ENCODE data around the gene MATCAP1. TPM values are rescaled to one million over a fixed set of nuclear protein-coding genes. Genes with fewer than 3 reads are reported as not detected.

The MATCAP1 gene
- total RNA-seq, 2 donors from 2014 or later = 21.9 to 30.8 TPM

DNA sequence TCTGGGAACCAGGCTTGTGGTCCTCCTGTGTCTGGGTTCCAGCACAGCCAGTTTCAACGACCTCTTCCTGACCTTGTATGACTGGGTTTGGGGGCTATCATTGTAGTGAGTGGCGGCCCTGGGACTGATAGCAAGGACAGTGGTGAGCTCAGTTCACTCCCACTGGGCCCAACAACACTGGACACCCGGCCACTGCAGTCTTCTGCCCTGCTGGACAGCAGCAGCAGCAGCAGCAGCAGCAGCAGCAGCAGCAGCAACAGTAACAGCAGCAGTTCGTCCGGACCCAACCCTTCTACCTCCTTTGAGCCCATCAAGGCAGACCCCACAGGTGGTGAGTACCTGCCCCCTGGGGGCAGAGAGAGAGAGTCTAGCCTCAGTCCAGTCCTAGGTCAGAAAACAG is 11.9 kb upstream of the MATCAP1 start:
- DNase-seq = no peak
- no peak for ATAC-seq
- intact Hi-C loops (cut with DNase I, micrococcal nuclease) = no loop called here

DNA sequence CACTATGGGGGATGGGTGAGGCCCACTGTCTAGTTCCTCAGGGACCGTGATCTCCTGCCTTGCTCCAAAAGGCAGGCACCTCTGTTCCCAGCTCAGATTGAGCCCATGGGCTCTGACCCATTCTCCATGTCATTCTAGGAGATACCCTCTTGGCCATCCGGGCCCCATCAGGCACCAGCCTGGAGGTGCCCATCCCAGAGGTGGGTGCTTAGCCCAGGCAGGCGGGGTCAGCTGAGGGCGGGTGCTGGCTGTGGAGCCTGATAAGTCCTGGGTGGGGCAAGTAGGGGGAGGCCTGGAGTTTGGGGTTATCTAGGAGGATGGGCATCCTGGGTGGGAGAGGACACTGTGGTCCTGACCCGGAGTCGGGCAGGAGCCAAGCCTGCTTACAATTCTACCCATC is 10.5 kb upstream of the MATCAP1 start:
- DNase-seq (no peak), ATAC-seq (no peak)
- intact Hi-C loops (cut with DNase I, micrococcal nuclease) = no loop called here

DNA sequence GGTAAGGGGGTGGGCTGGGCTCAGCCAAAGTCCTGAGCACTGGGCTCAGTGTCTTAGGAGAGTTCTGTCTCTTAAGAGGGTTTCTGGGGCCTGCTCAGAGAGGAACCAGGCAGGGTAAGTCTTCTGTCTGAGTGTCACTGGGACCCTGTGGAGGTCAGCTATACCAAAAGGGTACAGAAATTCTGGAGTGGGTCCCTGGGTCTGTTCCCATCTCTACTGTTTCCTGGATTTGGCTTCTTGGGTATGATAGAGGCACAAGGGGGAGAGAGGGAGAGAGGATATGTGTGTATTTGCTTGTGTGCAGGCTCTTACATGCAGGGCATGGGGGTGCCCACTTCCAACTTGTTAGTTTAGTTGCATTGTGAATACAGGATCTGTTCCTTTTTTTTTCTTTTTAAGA is 9.8 kb upstream of the MATCAP1 start:
- DNase-seq = no peak
- intact Hi-C loops (cut with DNase I, micrococcal nuclease) = no loop called here
- no peak for ATAC-seq

DNA sequence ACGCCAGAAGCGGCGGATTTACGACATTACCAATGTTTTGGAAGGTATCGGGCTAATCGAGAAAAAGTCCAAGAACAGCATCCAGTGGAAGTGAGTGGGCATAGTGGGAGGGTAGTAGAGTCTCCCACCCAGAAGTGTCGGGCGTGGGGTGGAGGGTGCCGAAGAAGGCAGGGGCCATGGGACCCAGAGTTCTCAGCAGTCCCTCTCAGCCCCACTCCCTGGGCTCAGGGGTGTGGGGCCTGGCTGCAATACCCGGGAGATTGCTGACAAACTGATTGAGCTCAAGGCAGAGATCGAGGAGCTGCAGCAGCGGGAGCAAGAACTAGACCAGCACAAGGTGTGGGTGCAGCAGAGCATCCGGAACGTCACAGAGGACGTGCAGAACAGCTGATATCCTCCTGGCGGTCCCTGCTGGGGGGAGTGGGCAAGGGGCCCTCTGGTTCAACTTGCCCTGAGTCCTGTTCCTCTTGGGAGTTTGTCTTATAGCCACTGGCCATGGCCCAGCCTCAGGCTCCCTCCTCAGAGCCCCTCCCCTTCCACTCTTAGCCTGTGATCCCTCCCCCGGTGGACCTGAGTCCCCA is 9.1 kb upstream of the MATCAP1 start:
- ATAC-seq (no peak), DNase-seq (no peak)
- intact Hi-C loops (cut with DNase I, micrococcal nuclease) = no loop called here

DNA sequence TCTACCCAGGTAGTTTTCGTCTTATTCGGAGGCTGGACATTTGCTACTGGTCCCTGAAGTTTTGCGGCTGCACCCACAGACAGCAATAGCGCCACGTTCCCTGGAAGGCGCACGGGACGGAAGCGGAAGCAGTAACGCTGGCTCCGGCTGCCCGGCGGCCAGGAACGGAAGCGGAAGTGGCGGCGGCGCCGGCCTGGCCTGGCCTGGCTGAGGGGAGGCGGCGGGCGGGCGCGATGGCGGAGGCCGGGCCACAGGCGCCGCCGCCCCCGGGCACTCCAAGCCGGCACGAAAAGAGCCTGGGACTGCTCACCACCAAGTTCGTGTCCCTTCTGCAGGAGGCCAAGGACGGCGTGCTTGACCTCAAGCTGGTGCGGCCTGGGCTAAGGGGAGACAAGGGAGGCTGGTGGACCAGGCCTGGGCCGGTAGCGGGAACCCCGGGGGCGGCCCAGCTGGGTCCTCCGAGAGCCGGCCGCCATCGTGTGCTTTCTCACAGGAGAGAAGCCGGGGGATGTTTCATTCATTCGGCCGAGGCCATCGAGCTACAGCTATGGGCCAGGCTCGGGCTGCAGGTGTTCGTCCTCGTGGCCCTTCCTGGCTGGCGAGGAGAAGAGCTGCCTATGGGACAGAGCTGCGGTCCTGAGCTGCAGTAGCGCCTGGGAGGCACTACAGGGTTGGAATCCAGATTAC is 8.4 kb upstream of the MATCAP1 start, which contains the start of gene E2F4:
Gene E2F4 (plus strand): TSS at position 161 of the 687 bp plus-strand sequence. CDS start 73 bp downstream, at position 234.
- ATAC-seq (peak; percentile 94), DNase-seq (peak; percentile 91)
- intact Hi-C loops (cut with DNase I, micrococcal nuclease) = no loop called here

DNA sequence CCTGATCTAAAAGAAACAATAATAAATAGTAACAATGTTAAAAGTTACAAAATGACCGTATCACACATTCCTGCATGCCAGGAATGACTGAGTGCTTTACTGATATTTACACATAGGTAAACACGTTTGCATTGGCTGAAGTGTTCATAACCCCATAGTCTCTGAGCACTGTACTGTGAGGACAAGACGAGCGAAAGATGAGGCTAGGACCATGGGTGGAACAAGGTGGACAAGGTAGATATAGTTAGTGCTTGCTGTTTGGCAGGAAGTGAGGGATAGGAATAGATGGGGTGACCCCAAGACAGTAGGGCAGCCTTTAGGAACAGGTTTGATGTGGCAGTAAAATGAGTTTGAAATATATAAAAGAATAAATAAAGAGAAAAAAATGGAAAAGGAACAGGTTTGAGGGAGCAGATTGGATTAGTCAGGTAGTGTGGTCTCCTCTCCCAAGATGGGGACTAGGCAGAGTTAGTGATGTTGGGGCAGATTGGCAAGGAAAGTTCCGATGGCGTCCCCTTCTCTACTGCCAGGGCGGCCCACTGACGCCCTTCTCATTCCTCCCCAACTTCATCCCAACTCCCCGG is 7.7 kb upstream of the MATCAP1 start:
- intact Hi-C loops (cut with DNase I, micrococcal nuclease) = no loop called here

DNA sequence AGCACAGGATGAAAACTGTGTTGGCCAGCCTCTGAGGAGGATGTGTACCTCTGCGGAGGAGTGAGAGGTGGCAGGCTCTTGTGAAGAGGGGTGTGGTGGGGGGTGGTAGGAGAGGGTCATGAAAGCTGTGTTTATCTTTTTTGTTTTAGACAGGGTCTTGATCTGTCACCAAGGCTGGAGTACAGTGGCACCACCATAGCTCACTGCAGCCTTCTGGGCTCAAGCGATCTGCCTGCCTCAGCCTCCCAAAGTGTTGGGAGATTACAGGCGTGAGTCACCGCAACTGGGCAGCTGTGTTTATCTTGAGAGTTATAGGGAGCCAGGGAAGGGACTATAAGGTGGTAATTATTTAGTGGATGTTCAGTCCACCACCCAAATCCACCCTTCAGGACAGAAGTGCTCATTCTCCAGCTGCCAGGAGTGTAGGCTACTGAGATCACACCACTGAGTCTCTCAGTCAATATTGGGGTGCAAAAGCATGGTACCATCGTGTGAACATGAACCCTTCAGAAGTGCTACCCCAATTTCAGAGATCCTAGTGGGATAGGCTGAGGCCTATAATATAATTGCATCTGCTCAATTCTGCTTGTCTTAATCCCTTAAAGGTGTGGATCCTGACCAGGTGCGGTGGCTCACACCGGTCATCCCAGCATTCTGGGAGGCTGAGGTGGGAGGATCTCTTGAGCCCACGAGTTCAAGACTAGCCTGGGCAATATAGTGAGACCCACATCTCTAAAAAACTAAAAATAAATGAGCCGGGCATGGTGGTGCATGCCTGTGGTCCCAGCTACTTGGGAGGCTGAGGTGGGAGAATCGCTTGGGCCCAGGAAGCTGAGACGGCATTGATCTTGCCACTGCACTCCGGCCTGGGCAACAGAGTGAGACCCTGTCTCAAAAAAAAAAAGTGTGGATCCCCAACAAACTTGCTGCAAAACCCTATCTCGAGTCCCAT is 7.0 kb upstream of the MATCAP1 start:
- DNase-seq = no peak
- intact Hi-C loops (cut with DNase I, micrococcal nuclease) = no loop called here
- ATAC-seq = no peak

More for the DNA sequence above, 7.7 kb upstream of the MATCAP1 start:
- ATAC-seq (no peak), DNase-seq (no peak)

DNA sequence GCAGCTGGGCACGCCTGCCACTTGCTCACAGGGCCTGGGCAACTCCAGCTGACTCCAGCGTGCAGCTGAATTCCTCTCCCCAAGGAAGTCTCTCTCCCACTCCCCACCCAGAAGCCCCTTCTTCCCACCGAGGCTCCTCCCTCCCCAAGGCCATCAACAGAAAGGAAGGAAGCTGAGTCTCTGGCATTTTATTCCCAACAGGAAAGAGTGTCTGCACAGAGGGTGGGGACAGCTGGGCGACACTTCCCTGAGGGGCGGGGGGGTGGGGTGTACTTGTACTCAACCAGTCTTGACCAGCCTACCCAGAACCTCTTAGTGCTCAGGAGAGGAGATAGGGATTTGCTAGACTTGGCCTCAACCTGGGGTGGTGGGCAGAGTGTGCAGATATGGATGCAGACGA is 6.3 kb upstream of the MATCAP1 start, which contains the start of gene EXOC3L1:
Gene EXOC3L1 (minus strand): TSS at position 96 of the 400 bp plus-strand sequence. CDS start 460 bp downstream, outside the sequence.
- intact Hi-C loops (cut with DNase I, micrococcal nuclease) = no loop called here
- DNase-seq (no peak), ATAC-seq (no peak)

DNA sequence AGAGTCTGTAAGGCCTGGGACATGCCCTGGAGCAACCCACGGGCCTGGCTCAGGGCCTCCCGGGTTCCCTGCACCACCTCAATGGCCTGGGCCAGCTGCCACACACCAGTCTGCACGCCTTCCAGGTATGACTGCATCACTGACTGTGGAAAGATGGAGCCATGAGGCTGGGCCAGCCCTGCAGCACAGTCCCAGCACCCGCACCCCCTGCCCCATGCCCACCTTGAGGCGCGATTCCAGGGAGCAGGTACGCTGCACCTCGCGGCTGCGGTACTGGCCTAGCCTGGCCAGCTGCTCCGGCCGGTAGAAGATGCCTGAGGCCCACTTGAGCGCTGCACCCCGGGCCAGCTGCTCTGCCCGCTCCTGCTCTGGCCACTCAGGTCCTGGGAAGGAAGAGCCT is 5.0 kb upstream of the MATCAP1 start:
- ATAC-seq = no peak
- intact Hi-C loops (cut with DNase I, micrococcal nuclease) = no loop called here

DNA sequence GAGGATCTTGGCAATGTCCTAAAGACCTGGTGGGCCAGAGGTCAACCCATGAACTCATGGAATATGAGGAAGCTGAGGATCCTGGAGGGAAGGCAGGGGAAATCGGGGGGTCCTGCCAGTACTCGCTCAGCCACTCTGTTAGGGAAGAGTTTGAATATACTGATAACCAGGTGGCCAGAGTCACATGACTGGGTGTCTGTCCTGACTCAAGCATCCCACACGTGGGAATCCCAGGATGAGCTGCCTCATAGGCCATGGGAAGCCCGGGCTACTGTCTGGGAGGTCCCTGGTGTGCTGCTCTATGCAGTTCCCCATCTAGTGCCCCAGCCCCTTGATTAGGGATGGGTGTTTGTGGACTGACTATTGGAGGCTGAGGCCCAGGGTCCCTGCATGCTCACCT is 4.6 kb upstream of the MATCAP1 start:
- ATAC-seq = no peak
- intact Hi-C loops (cut with DNase I, micrococcal nuclease) = no loop called here

More for the DNA sequence above, 5.0 kb upstream of the MATCAP1 start:
- DNase-seq = no peak

DNA sequence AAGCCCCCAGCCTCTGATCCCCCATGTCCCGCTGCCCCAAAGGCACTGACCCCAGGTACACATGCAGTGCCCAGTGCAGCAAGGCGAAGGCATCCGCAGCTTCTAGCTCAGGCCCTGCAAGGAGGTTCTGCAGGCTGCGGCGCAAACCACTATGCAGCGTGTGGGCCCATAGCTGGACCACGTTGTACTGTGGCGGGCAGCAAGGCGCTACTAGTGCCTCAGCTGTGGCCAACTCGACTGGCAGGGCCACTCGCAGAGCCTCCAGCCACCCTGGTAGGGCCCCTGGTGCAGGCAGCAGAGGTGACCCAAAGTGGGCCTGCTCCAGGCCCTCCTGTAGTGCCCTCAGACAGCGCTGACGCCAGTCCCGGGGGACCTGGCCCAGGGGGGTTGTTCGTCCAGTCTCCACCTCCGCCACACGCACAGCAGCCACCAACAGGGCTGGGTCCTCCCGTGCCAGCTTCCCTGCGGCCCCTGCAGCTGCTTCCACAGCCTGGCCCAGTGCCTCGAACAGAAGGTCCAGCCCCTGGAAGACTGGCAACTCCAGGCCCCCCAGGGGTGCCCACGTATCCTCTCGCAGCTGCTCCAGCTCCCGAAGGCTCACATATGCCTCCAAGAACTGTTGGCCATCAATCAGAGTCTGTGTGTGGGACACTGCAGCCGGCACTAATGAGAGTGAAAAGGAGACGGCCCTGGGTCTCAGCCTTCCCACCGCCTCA is 3.6 kb upstream of the MATCAP1 start:
- DNase-seq (no peak), ATAC-seq (no peak)
- intact Hi-C loops (cut with DNase I, micrococcal nuclease) = no loop called here

More for the DNA sequence above, 4.6 kb upstream of the MATCAP1 start:
- no peak for DNase-seq

DNA sequence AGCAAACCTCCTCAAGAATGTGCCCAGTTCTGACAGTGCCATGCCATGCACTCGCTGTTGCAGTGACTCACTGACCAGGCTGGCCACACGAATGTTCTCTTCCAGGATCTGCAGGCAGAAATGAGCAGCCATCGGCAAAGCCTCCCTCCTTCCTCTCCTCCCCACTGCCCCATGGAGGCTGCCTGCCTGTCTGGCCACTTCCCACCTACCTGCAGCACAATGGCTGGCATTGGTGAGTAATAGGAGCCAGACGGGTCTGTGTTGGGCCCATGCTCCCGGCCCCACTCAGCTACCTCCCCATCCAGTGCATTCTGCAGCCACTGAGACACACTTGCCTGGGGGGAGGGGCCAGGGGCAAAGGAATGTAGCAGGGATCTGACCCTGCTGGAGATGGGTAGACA is 2.8 kb upstream of the MATCAP1 start:
- intact Hi-C loops (cut with DNase I, micrococcal nuclease) = no loop called here
- no peak for DNase-seq
- ATAC-seq = no peak

DNA sequence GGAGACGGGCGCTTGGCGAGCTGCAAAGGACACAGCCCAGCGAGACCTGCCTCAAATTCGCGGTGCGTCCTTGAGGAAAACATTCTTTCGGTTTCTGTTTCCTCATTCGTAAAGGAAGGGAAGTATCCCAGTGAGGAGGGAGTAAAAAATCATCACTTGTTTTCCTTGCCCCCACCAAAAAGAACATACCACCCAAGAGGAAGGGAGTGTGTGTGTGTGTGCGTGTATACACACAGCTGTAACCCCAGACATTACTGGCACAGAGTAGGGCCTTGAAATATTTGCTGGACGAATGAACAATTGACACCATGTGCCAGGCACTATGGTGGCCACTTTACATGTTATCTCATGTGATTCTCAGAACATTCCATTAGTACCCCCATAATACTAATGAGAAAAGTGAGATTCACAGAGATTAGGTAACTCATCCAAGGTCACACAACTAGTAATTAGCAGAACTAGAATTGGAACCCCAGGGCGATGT is 1.9 kb upstream of the MATCAP1 start:
- intact Hi-C loops (cut with DNase I, micrococcal nuclease) = no loop called here
- ATAC-seq (no peak), DNase-seq (no peak)

DNA sequence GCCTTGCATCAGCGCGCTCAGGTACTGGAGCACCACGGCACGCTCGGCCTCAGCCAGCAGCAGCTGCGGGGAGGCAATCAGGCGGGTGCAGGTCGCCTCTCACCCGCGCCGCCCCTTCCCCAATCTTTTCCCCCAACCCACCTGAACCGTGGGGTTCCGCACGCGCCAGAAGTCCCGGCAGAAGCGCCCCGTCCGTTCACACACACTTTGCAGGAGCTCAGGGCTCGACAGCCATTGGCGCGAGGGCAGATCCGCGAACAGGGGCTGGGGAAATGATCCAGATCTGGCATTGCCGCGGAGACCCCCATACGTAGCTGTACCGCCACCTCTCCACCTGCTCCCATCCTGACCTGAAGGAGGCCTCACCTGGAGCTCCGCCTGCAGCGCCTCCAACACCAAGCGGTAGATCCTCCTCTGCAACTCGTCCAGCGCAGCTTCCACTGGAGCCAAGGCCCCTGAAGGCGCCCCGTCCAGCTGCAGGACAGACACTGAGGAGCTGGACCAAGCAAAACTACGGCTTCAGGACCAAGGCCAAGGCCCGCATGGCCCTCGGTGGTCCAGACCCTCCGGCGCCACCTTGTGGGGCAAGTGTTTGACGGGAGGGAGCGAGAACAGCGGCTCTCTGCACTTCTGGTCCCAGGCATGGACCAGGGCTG is 1.4 kb upstream of the MATCAP1 start:
- intact Hi-C loops (cut with DNase I, micrococcal nuclease) = no loop called here
- DNase-seq = peak; percentile 90 to 97
- peak; percentile 46 for ATAC-seq

DNA sequence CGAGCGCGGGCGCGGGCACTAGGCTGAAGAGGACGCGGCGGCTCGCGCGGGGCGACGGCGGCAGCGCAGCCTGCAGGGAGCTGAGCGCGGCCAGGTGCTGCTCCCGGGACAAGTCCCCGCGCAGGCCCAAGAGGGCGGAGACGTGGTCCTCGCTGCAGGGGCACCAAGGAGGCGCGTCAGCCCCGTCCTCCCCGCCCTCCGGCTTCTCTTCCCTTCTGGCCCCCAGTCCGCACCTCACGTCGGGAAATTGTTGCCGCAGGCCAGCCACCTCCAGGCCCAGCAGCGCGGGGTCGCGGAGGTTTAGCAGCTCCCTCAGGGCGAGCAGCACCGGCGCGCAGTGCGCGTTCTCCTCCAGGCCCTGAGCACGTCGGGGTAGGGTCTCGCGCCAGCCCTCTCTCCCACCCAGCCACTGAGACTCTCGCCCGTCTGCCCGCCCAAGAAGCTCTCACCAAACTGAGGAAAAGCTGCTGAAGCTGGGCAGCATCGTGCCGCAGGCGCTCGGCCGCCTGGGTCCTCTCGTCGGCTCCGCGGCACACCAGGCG is 761 bp upstream of the MATCAP1 start:
- intact Hi-C loops (cut with DNase I, micrococcal nuclease) = no loop called here

DNA sequence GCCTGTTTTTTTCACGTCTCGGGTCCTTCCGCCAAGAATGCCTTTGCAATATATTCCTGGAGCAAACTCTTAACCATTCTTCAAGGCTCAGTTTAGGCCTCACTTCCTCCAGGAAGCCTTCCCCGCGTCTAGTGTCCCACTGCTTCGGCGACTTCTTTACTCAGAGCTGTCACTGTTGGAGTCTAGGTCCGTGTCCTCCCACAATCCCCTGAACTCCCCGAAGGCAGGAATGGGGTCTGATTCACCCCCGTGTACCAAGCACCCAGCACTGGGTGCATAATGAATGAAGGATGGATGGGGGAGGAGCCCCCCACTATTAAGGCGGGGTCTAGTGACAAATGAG is 508 bp downstream of the MATCAP1 start:
- intact Hi-C loops (cut with DNase I, micrococcal nuclease) = no loop called here
- ATAC-seq (no peak), DNase-seq (no peak)

More for the DNA sequence above, 761 bp upstream of the MATCAP1 start:
- DNase-seq (no peak), ATAC-seq (peak; percentile 33)

DNA sequence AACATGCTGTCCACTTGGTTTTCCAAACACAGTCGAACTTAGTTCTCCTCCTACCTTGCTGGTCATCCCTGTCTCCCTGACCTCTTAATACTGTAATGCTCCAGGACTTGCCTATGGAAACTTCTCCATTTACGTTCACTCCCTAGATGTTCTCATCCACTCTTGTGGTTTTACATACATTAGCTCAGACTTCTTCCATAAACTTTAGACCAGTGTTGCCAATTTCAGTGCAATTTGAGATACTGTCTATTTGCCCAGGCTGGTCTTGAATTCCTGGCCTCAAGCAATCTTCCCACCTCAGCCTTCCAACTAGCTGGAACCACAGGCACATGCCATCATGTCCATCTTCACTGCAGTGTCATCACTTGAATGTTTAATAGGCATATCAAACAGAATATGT is 1.5 kb downstream of the MATCAP1 start:
- ATAC-seq = no peak
- intact Hi-C loops (cut with DNase I, micrococcal nuclease) = no loop called here

DNA sequence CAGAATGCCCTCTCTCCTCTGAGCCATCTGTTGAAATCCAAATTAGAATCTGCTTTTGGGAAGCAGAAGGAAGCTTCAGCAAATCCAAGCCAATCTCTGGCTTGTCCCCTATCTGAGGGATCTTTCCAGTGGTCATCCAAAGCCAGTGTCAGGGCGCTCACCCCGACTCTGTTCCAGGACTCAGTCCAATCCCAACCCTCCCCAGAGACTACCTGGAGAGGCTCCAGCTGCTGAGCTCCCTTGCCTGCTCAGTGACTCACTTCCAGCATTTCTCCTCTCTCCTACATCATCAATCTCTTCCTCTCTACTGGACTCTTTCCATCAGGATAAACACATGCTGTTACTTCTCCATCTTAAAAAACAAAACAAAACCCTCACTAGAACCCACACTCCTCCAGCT is 2.4 kb downstream of the MATCAP1 start:
- ATAC-seq (no peak), DNase-seq (no peak)
- intact Hi-C loops (cut with DNase I, micrococcal nuclease) = no loop called here

More for the DNA sequence above, 1.5 kb downstream of the MATCAP1 start:
- DNase-seq = no peak
